Esophagus squamous epithelium (tissue), 5 donors: ENCODE measurements around the gene LRP1B. TPM values are rescaled to one million over a fixed set of nuclear protein-coding genes. Genes with fewer than 3 reads are reported as not detected.

ENCODE experiments used
- DNase-seq: peaks from one replicate; lab custom pipeline; 2025; lab: John Stamatoyannopoulos, UW
- H3K27ac ChIP-seq, 4 donors: fragments of 200-600 bp; sonication (generic); one replicate each; pipeline ENCODE4 v1.5.1; 2016 to 2019; ENCODE audit warnings: mild to moderate bottlenecking in 1 of 4
- H3K27me3 ChIP-seq, 4 donors: fragments of 200-600 bp; sonication (generic); 1 replicate in 3 of 4; 2 replicates in 1 of 4; pipeline versions ENCODE4 v1.5.1 to v1.6.0; 2017 to 2021; ENCODE audit warnings: antibody characterized with exemption in 1 of 4
- H3K36me3 ChIP-seq, 3 donors: fragments of 200-600 bp; sonication (generic); one replicate each; pipeline ENCODE4 v1.5.1; 2016 to 2019
- H3K4me1 ChIP-seq, 3 donors: fragments of 200-600 bp; sonication (generic); one replicate each; pipeline ENCODE4 v1.5.1; 2017 to 2019
- H3K4me3 ChIP-seq, 4 donors: fragments of 200-600 bp; sonication (generic); 1 replicate in 3 of 4; 2 replicates in 1 of 4; pipeline ENCODE4 v1.5.1; 2016 to 2019; ENCODE audit warnings: mild to moderate bottlenecking in 2 of 4, moderate library complexity in 1 of 4
- H3K9me3 ChIP-seq, 3 donors: fragments of 200-600 bp; sonication (generic); one replicate each; pipeline ENCODE4 v1.5.1; 2016 to 2019
- POLR2A ChIP-seq, 4 donors: fragments of 450-650 bp; IDR thresholded peaks; one replicate each; pipeline ENCODE4 v1.6.1; 2017; ENCODE audit warnings: antibody characterized with exemption in 4 of 4, mild to moderate bottlenecking in 4 of 4, moderate library complexity in 3 of 4
- WGBS, 2 donors: methylation state at CpG; one replicate each; pipeline ENCODE4 v1.1.5; 2018; 5-methylcytosine and 5-hydroxymethylcytosine counted together
- intact Hi-C: fragments of 100-400 bp; cut with DNase I; formaldehyde crosslinking; loops from one replicate; pipeline ENCODE4 v1.15.0; 2022
- total RNA-seq, 4 donors: library from RNA; depleted of rRNA; stranded (reverse); fragments of >200 nt; gene quantifications; one replicate each; pipeline ENCODE4 v1.1.0, GENCODE V29; 2016
- TF ChIP-seq, protein P1 (sequence below), 6 experiments: fragments of 450-650 bp in 4 of 6; fragments of 200-600 bp in 2 of 6; sonication (generic) in 2 of 6; IDR thresholded peaks; one replicate each; pipeline ENCODE4 v1.5.1; 2016 to 2019; ENCODE audit warnings: antibody characterized with exemption in 6 of 6, mild to moderate bottlenecking in 4 of 6, moderate library complexity in 4 of 6
- donor health status: DM: yes; HTN: yes; CAD: no.

LRP1B gene
- total RNA-seq, 4 donors from 2014 or later, result 0.04 to 1.1 (median 0.23) TPM

DNA sequence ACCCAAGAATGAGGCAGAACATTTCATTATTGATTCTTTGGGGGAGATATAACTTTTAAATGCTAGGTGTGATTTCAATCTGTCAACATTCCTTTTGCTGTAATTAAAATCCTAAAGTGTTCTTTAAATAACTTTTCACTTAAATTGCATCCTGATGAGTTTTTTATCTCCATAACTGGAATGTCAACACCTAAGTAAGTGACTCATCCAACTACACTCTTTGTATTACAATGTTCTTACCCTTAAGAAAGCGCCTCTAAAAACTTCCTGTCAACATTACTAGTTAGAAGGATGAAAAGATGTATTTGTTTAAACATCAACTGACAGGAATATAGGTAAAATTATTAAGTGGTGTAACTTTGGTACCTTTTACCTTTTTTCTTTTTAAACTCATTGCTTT is 1657.0 kb downstream of the LRP1B start:
- no peak overlapping the region for H3K27ac ChIP-seq
- H3K27me3 ChIP-seq, result no peaks in the 10 kb centered on the region
- no peaks in the 10 kb centered on the region for H3K4me1 ChIP-seq
- no peaks in the 10 kb centered on the region for H3K9me3 ChIP-seq
- no peak for TF ChIP-seq POLR2A (IDR thresholded peaks at IDR 0.05)
- TF ChIP-seq, protein P1, sequence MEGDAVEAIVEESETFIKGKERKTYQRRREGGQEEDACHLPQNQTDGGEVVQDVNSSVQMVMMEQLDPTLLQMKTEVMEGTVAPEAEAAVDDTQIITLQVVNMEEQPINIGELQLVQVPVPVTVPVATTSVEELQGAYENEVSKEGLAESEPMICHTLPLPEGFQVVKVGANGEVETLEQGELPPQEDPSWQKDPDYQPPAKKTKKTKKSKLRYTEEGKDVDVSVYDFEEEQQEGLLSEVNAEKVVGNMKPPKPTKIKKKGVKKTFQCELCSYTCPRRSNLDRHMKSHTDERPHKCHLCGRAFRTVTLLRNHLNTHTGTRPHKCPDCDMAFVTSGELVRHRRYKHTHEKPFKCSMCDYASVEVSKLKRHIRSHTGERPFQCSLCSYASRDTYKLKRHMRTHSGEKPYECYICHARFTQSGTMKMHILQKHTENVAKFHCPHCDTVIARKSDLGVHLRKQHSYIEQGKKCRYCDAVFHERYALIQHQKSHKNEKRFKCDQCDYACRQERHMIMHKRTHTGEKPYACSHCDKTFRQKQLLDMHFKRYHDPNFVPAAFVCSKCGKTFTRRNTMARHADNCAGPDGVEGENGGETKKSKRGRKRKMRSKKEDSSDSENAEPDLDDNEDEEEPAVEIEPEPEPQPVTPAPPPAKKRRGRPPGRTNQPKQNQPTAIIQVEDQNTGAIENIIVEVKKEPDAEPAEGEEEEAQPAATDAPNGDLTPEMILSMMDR (IDR thresholded peaks at IDR 0.05), result no peak
- H3K4me3 ChIP-seq, result no peak overlapping the region
- 41 to 54% methylated on average over 1 of the region's 1 CpG for WGBS, 2 donors
- H3K36me3 ChIP-seq, result no peaks in the 10 kb centered on the region
- DNase-seq, result no peak
- intact Hi-C loops, result no loop called here

- H3K27ac ChIP-seq, result no peak overlapping the region
- H3K4me1 ChIP-seq, result no peaks in the 10 kb centered on the region
- H3K27me3 ChIP-seq, result no peaks in the 10 kb centered on the region
- TF ChIP-seq, protein P1 (IDR thresholded peaks at IDR 0.05), result no peak
- TF ChIP-seq POLR2A (IDR thresholded peaks at IDR 0.05), result no peak
- H3K36me3 ChIP-seq, result no peaks in the 10 kb centered on the region
- intact Hi-C loops, result no loop called here
- no peak overlapping the region for H3K4me3 ChIP-seq
- no peaks in the 10 kb centered on the region for H3K9me3 ChIP-seq
- DNase-seq, result no peak
- WGBS, 2 donors, result 61 to 72% methylated on average over 2 of the region's 2 CpGs
Observed at GRCh38 chr2:140472676-140473075, 1658.1 kb downstream of the LRP1B start.

DNA sequence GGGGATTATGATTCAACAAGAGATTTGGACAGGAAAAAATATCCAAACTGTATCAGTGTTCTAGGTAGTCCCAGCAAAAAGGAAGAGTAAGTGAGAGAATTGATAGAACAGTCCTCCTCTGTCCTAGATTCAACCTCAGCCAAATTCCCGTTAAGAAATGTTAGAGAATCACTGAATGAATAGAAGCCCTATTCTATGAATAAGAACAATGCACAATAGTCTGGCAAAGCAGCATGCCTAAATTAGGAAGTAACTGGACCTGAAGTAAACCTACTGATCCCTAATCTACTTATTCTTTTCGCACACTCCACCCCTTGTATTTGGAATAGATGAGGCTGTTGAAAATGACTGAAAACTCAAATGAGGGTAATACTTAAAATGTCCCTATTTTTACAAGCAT is 1665.5 kb downstream of the LRP1B start:
- intact Hi-C loops, result no loop called here
- Histone ChIP-seq H3K9me3 (no peaks in the 10 kb centered on the region), H3K4me1 (no peaks in the 10 kb centered on the region), H3K4me3 (no peak overlapping the region), H3K27me3 (no peaks in the 10 kb centered on the region), H3K27ac (no peak overlapping the region), H3K36me3 (no peaks in the 10 kb centered on the region)
- TF ChIP-seq POLR2A (IDR thresholded peaks at IDR 0.05), result no peak
- TF ChIP-seq, protein P1 (IDR thresholded peaks at IDR 0.05), result no peak
- DNase-seq, result no peak
- 79 to 80% methylated on average over 2 of the region's 2 CpGs for WGBS, 2 donors

DNA sequence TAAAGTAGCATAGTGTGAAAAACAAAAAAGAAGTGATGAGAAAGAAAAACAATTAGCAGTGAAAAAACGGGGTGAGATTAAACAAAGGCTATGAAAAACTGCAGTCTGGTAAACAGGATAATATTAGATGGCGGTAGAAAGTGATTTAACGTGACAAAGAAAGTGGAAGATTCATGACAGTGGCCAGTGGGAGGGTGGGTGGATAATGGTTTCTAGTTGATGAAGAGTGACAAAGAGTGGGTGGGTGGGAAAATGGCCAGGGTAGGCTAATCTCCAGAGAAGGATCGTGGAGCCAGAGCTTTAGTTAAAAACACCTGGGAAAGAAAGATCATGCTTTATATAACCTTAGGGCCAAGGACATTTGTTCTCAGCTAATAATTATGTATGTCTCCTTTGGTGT is 1667.8 kb downstream of the LRP1B start:
- no peaks in the 10 kb centered on the region for H3K36me3 ChIP-seq
- TF ChIP-seq, protein P1 (IDR thresholded peaks at IDR 0.05), result no peak
- no peak for TF ChIP-seq POLR2A (IDR thresholded peaks at IDR 0.05)
- H3K9me3 ChIP-seq, result no peaks in the 10 kb centered on the region
- intact Hi-C loops, result no loop called here
- no peaks in the 10 kb centered on the region for H3K4me1 ChIP-seq
- H3K27me3 ChIP-seq, result no peaks in the 10 kb centered on the region
- no peak overlapping the region for H3K27ac ChIP-seq
- WGBS, 2 donors, result 52 to 53% methylated on average over 4 of the region's 4 CpGs
- DNase-seq, result no peak
- no peak overlapping the region for H3K4me3 ChIP-seq

GRCh38 chr2:140457483-140457882 is 1673.3 kb downstream of the LRP1B start:
- Histone ChIP-seq H3K9me3 (no peaks in the 10 kb centered on the region), H3K27ac (no peak overlapping the region), H3K27me3 (no peaks in the 10 kb centered on the region), H3K4me1 (no peaks in the 10 kb centered on the region), H3K36me3 (no peaks in the 10 kb centered on the region), H3K4me3 (no peak overlapping the region)
- TF ChIP-seq, protein P1 (IDR thresholded peaks at IDR 0.05), result no peak
- TF ChIP-seq POLR2A (IDR thresholded peaks at IDR 0.05), result no peak
- DNase-seq, result no peak
- 42 to 67% methylated on average over 3 of the region's 3 CpGs for WGBS, 2 donors
- intact Hi-C loops, result no loop called here
